ENCODE data around the gene TRIM38.

DNA sequence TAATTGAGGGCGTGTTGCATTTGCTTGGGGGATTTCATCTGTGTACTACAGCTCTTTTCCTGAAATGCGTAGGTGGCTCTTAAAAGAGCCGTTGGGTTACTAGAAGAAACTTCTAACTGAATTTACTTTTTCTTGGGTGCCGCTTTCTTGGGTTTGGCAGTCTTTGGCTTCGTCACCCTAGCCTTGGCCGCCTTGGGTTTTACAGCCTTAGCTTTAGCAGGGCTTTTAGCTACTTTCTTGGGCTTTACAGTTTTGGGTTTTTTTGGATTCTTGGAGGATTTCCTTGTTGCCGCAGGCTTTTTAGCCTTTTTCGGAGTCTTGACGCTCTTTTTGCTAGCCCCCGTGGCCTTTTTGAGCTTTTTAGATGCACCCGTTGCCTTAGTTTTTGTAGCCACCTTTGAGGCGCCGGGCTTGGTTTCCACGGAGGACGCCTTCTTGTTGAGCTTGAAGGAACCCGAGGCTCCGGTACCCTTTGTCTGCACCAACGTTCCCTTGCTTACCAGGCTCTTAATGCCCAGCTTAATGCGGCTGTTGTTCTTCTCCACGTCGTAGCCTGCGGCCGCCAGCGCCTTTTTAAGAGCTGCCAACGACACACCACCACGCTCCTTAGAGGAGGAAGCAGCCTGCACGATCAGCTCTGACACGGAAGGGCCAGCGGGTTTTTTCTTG is 54.5 kb downstream of the TRIM38 start:
- no peak for TF ChIP-seq EZH2 (IDR thresholded peaks at IDR 0.05)
- TF ChIP-seq POLR2AphosphoS5 (IDR thresholded peaks at IDR 0.05; ENCODE audit: borderline replicate concordance, low read depth, low read length): no peak
- TF ChIP-seq FOXP2 (optimal IDR thresholded peaks at IDR 0.05; ENCODE audit: control extremely low read depth, extremely low read length, insufficient read depth): no peak

All from SK-N-MC (cell line).